ENCODE measurements around the gene IDH1. TPM values are rescaled to one million over a fixed set of nuclear protein-coding genes. Genes with fewer than 3 reads are reported as not detected.

IDH1 gene
- total and polyA plus RNA-seq, 10 of the 15 experiments (the other 5 are each of a cell fraction or from before 2014, with no cell fraction given): 39.0 to 114 (median 55.0) TPM

- H3K27ac ChIP-seq (ENCODE audit: control insufficient read depth, insufficient read depth): no peak overlapping the region
- intact Hi-C loops (cut with micrococcal nuclease; ENCODE audit: unreplicated experiment) (no loop called here), in situ Hi-C loops (cut with MboI) (no loop called here)
- no TSS peak for BruUV-seq (replicated peaks)
- ChIA-PET SMC1A (ENCODE audit: uncharacterized antibody, unreplicated experiment) (interaction anchor here (1.2 kb wide), 1 partner anchor 9 kb away, joined by 3 read pairs; no protein-coding TSS in a partner anchor), RAD21 (ENCODE audit: unreplicated experiment) (no interaction called here), CTCF (interaction anchor here (0.6 to 1.6 kb wide), 4 partner anchors 15 to 75 kb away, joined by 3 read pairs; no protein-coding TSS in a partner anchor), POLR2A (no interaction called here)
- ATAC-seq (no peak), FAIRE-seq (no peak), DNase-seq (ENCODE audit: low read depth, low spot score) (no peak)
- H3K4me3 ChIP-seq: no peak overlapping the region
- peaks cover 2 to 27% of the 10 kb centered on the region in 2 experiments for H3K36me3 ChIP-seq (ENCODE audit: control insufficient read depth in 2 of 2, insufficient read depth in 2 of 2, low read length in 1 of 2)
- no peaks in the 10 kb centered on the region for H3K9me3 ChIP-seq (replicated peaks; ENCODE audit: control insufficient read depth, insufficient read depth, low read length)
- TF ChIP-seq MYB (IDR thresholded peaks at IDR 0.05; ENCODE audit: borderline replicate concordance, low read depth, low read length) (no peak), FOXM1 (IDR thresholded peaks at IDR 0.05; ENCODE audit: low read depth, low read length) (no peak), IKZF2 (IDR thresholded peaks at IDR 0.05) (no peak), ZNF592 (IDR thresholded peaks at IDR 0.05) (no peak), MEF2B (IDR thresholded peaks at IDR 0.05; ENCODE audit: partially characterized antibody, poor library complexity, severe bottlenecking) (no peak), CEBPB (IDR thresholded peaks at IDR 0.05; ENCODE audit: borderline replicate concordance in 1 of 2, low read depth in 2 of 2, low read length in 2 of 2) (no peak), BRCA1 (IDR thresholded peaks at IDR 0.05; ENCODE audit: low read depth, low read length) (no peak), SMAD1 (IDR thresholded peaks at IDR 0.05; ENCODE audit: low read depth, partially characterized antibody) (no peak), PRDM15 (CRISPR knock-in tag; IDR thresholded peaks at IDR 0.05) (no peak), RUNX3 (IDR thresholded peaks at IDR 0.05; ENCODE audit: low read length) (no peak), SIN3A (IDR thresholded peaks at IDR 0.05; ENCODE audit: low read depth, low read length) (no peak), CHD2 (IDR thresholded peaks at IDR 0.05; ENCODE audit: borderline replicate concordance, low read depth, low read length) (no peak), SPI1 (IDR thresholded peaks at IDR 0.05; ENCODE audit: borderline replicate concordance, insufficient read depth, low read depth, low read length) (no peak), SKIL (IDR thresholded peaks at IDR 0.05; ENCODE audit: low read depth, poor library complexity, severe bottlenecking) (no peak)
- WGBS (ENCODE audit: insufficient coverage, insufficient replicate concordance, low lambda C conversion rate, missing lambda C conversion rate): 100% methylated on average over 2 of the region's 2 CpGs
- H3K79me2 ChIP-seq (ENCODE audit: control insufficient read depth, insufficient read depth, low read length): peaks cover 4% of the 10 kb centered on the region
- H3K27me3 ChIP-seq (replicated peaks in 1 of 2; ENCODE audit: control insufficient read depth in 2 of 2, insufficient read depth in 2 of 2, low read length in 1 of 2): no peaks in the 10 kb centered on the region
- H4K20me1 ChIP-seq (ENCODE audit: control insufficient read depth, insufficient read depth): no peaks in the 10 kb centered on the region
- H3K9ac ChIP-seq (ENCODE audit: control insufficient read depth, insufficient read depth, low read length): no peak overlapping the region
- no peaks in the 10 kb centered on the region for H3K4me1 ChIP-seq (ENCODE audit: control insufficient read depth, insufficient read depth, low read length)
- no peak overlapping the region for H2AFZ ChIP-seq (ENCODE audit: control insufficient read depth, low read depth, low read length)
- H3K4me2 ChIP-seq (ENCODE audit: control insufficient read depth, insufficient read depth): no peak overlapping the region
These were observed 5.6 kb downstream of the IDH1 start for GRCh38 chr2:208249296-208249695.
